DND-41 (cell line): Measurements from ENCODE around the gene KDELR1.

Experiments
- ATAC-seq: fragments of 200-7000 bp; cut with Tn5 transposase; 3 replicates; pipeline ENCODE4 v1.9.1; 2021; ENCODE audit warnings: low read depth; ENCODE audit not compliant: insufficient read depth
- DNase-seq: peaks from one replicate; pipeline ENCODE4 v3.0.0-alpha.2; 2020
- H2AFZ ChIP-seq: 2 replicates; pipeline ENCODE4 v1.6.0; 2012; ENCODE audit warnings: low read depth, low read length
- H3K27ac ChIP-seq: 2 replicates; pipeline ENCODE4 v1.5.1; 2012; ENCODE audit warnings: low read length, inconsistent platforms
- H3K27me3 ChIP-seq: fragments of 200-600 bp; sonication (generic); 2 replicates; pipeline ENCODE4 v1.6.0; 2012; ENCODE audit warnings: low read length, mild to moderate bottlenecking, inconsistent platforms; ENCODE audit not compliant: insufficient read depth, poor library complexity
- H3K36me3 ChIP-seq: 2 replicates; pipeline ENCODE4 v1.5.1; 2012; ENCODE audit warnings: low read length, inconsistent platforms; ENCODE audit not compliant: insufficient read depth
- H3K4me1 ChIP-seq: 2 replicates; pipeline ENCODE4 v1.5.1; 2012; ENCODE audit warnings: mild to moderate bottlenecking, low read length; ENCODE audit not compliant: insufficient read depth
- H3K4me2 ChIP-seq: 2 replicates; pipeline ENCODE4 v1.6.0; 2012; ENCODE audit warnings: mild to moderate bottlenecking, moderate library complexity, low read length, inconsistent platforms; ENCODE audit not compliant: insufficient read depth
- H3K4me3 ChIP-seq, 2 experiments: fragments of 200-600 bp in 1 of 2; shearing (Covaris generic) in 1 of 2; 2 replicates each; pipeline ENCODE4 v1.5.1; 2012 to 2016; ENCODE audit warnings: inconsistent platforms in 2 of 2, low read length in 2 of 2, mild to moderate bottlenecking in 2 of 2, low read depth in 1 of 2, moderate library complexity in 1 of 2
- H3K79me2 ChIP-seq: 2 replicates; pipeline ENCODE4 v1.6.0; 2012; ENCODE audit warnings: low read length, inconsistent platforms; ENCODE audit not compliant: insufficient read depth
- H3K9ac ChIP-seq: 2 replicates; pipeline ENCODE4 v1.6.0; 2012; ENCODE audit warnings: low read depth, mild to moderate bottlenecking, inconsistent platforms, low read length, moderate library complexity
- H3K9me3 ChIP-seq: 2 replicates; pipeline ENCODE4 v1.5.1; 2012; ENCODE audit warnings: low read length, moderate library complexity, mild to moderate bottlenecking, inconsistent platforms; ENCODE audit not compliant: insufficient read depth, severe bottlenecking
- H4K20me1 ChIP-seq: 2 replicates; pipeline ENCODE4 v1.6.0; 2012; ENCODE audit warnings: low read length; ENCODE audit not compliant: insufficient read depth
- EZH2 ChIP-seq: IDR thresholded peaks from 3 replicates; pipeline ENCODE4 v1.6.1; 2012; ENCODE audit warnings: borderline replicate concordance, low read depth, mild to moderate bottlenecking, moderate library complexity, low read length, inconsistent platforms; ENCODE audit not compliant: severe bottlenecking
- TF ChIP-seq, protein P1 (sequence below): IDR thresholded peaks from 2 replicates; pipeline ENCODE4 v1.5.1; 2012; ENCODE audit warnings: borderline replicate concordance, low read length, moderate library complexity, mild to moderate bottlenecking; ENCODE audit not compliant: poor library complexity, severe bottlenecking; ENCODE audit errors: extremely low read depth

Gene KDELR1

DNA sequence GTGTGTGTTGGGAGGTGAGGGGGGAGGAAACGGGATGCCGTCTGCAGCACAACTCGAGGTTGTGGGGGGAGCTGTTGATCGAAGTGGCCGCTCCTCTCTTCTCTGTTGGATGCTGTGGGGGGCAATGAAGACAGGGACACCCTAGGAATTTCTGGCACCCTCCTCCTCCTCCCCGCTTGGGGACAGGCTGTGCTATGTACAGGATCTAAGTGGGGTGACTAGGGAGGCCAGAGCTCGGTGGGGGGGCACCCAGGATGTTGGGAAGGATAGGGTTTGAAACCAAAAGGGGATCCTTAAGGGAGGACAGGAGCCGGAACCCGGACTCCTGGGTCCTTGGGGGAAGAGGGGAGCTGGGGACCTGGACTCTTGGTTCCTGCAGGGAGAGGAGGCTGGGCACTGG, 4.1 kb upstream of the KDELR1 start:
- Histone ChIP-seq H3K27me3 (peaks cover 45% of the 10 kb centered on the region), H3K4me2 (no peak overlapping the region), H4K20me1 (no peaks in the 10 kb centered on the region), H3K79me2 (peaks cover 9% of the 10 kb centered on the region), H3K27ac (no peak overlapping the region), H3K9ac (no peak overlapping the region), H3K9me3 (no peaks in the 10 kb centered on the region), H2AFZ (no peak overlapping the region), H3K4me3 (no peak overlapping the region), H3K4me1 (peaks cover 9% of the 10 kb centered on the region), H3K36me3 (no peaks in the 10 kb centered on the region; the same call in 1 of the 2 replicates)
- TF ChIP-seq, protein P1, sequence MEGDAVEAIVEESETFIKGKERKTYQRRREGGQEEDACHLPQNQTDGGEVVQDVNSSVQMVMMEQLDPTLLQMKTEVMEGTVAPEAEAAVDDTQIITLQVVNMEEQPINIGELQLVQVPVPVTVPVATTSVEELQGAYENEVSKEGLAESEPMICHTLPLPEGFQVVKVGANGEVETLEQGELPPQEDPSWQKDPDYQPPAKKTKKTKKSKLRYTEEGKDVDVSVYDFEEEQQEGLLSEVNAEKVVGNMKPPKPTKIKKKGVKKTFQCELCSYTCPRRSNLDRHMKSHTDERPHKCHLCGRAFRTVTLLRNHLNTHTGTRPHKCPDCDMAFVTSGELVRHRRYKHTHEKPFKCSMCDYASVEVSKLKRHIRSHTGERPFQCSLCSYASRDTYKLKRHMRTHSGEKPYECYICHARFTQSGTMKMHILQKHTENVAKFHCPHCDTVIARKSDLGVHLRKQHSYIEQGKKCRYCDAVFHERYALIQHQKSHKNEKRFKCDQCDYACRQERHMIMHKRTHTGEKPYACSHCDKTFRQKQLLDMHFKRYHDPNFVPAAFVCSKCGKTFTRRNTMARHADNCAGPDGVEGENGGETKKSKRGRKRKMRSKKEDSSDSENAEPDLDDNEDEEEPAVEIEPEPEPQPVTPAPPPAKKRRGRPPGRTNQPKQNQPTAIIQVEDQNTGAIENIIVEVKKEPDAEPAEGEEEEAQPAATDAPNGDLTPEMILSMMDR: no peak
- no peak for TF ChIP-seq EZH2
- ATAC-seq (no peak), DNase-seq (no peak)

DNA sequence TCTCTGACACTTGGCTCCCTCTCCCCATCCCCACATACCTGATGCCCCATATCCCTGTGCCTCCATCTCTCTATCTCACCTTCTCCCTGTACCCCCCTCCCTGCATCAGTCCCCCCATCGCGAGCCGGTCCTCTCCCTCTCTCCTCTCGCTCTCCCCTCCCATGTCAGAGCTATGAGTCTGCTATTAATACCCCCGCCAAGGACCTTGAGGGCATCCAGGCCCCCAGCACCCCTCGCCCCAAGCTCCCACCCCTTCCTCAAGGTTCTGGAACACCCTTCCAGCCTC, 3.8 kb upstream of the KDELR1 start:
- H3K4me1 ChIP-seq: peaks cover 12% of the 10 kb centered on the region
- peaks cover 45% of the 10 kb centered on the region for H3K27me3 ChIP-seq
- no peaks in the 10 kb centered on the region for H4K20me1 ChIP-seq
- H3K4me3 ChIP-seq: no peak overlapping the region
- TF ChIP-seq, protein P1: no peak
- no peak for TF ChIP-seq EZH2
- no peak overlapping the region for H3K9ac ChIP-seq
- no peak for DNase-seq
- no peaks in the 10 kb centered on the region for H3K9me3 ChIP-seq
- ATAC-seq: no peak
- H3K4me2 ChIP-seq: no peak overlapping the region
- H3K36me3 ChIP-seq: no peaks in the 10 kb centered on the region; the same call in 1 of the 2 replicates
- H3K27ac ChIP-seq: no peak overlapping the region
- H2AFZ ChIP-seq: no peak overlapping the region
- peaks cover 13% of the 10 kb centered on the region for H3K79me2 ChIP-seq

- Histone ChIP-seq H3K4me3 (no peak overlapping the region), H3K79me2 (peaks cover 18% of the 10 kb centered on the region), H3K36me3 (peaks cover under 1% of the 10 kb centered on the region), H3K4me2 (no peak overlapping the region), H3K27ac (no peak overlapping the region), H4K20me1 (0 out of 2 replicates have a peak, but pooled peaks cover under 1% of the 10 kb centered on the region), H3K9me3 (no peaks in the 10 kb centered on the region), H3K27me3 (peaks cover 45% of the 10 kb centered on the region), H2AFZ (no peak overlapping the region), H3K9ac (no peak overlapping the region), H3K4me1 (peaks cover 15% of the 10 kb centered on the region)
- DNase-seq: no peak
- ATAC-seq: no peak
- peak; percentile 61 for TF ChIP-seq EZH2
- TF ChIP-seq, protein P1: no peak
These were observed 3.2 kb upstream of the KDELR1 start for GRCh38 chr19:48394331-48395169.
